Measurements from ENCODE around the gene DNAJB7. TPM values are rescaled to one million over a fixed set of nuclear protein-coding genes. Genes with fewer than 3 reads are reported as not detected.

The DNAJB7 gene
- total RNA-seq, 1 donor from 2014 or later = not detected

DNA sequence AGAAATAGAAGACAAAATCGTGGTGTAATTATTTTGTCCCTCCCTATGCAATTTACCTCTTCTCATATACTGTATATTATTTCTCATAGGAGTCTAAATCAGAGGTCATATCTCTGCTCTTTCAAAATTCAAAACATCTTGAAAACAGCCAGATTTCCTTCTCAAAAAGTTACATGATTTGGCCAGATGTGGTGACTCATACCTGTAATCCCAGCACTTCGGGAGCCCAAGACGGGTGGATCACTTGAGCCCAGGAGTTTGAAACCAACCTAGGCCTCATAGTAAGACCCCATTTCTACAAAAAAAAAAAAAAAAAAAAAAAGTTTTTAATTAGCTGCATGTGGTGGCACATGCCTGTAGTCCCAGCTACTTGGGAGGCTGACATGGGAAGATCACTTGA, 29.0 kb upstream of the DNAJB7 start:
- no peaks in the 10 kb centered on the region for H3K9me3 Mint-ChIP-seq (ENCODE audit: unreplicated experiment)
- DNase-seq (ENCODE audit: extremely low spot score, unreplicated experiment) = no peak
- H3K27me3 Mint-ChIP-seq (ENCODE audit: unreplicated experiment) = no peaks in the 10 kb centered on the region

DNA sequence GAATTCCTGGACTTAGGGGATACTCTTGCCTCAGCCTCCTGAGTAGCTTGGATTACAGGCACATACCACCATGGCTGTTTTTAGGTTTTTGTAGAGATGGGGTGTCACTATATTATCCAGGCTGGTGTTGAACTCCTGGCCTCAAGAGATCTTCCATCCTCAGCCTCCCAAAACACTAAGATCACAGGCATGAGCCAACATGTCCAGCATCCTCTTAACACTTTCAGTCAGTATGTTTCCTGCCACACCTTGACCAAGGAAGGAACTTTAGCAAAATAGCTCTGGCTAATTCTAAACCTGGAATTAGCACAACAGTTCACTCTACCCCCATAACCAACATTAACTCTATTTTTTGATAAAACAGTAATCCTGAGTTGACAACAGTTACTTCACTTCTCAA, 27.2 kb upstream of the DNAJB7 start:
- Mint-ChIP-seq H3K27ac (ENCODE audit: unreplicated experiment) (no peak overlapping the region), H3K36me3 (ENCODE audit: unreplicated experiment) (peaks cover 26% of the 10 kb centered on the region)
- no peak for DNase-seq (ENCODE audit: extremely low spot score, unreplicated experiment)

More for the DNA sequence above, 29.0 kb upstream of the DNAJB7 start:
- Mint-ChIP-seq H3K36me3 (ENCODE audit: unreplicated experiment) (peaks cover 19% of the 10 kb centered on the region), H3K4me3 (ENCODE audit: unreplicated experiment) (no peak overlapping the region), H3K27ac (ENCODE audit: unreplicated experiment) (no peak overlapping the region), H3K4me1 (ENCODE audit: unreplicated experiment) (no peaks in the 10 kb centered on the region)
- TF ChIP-seq, protein P1, sequence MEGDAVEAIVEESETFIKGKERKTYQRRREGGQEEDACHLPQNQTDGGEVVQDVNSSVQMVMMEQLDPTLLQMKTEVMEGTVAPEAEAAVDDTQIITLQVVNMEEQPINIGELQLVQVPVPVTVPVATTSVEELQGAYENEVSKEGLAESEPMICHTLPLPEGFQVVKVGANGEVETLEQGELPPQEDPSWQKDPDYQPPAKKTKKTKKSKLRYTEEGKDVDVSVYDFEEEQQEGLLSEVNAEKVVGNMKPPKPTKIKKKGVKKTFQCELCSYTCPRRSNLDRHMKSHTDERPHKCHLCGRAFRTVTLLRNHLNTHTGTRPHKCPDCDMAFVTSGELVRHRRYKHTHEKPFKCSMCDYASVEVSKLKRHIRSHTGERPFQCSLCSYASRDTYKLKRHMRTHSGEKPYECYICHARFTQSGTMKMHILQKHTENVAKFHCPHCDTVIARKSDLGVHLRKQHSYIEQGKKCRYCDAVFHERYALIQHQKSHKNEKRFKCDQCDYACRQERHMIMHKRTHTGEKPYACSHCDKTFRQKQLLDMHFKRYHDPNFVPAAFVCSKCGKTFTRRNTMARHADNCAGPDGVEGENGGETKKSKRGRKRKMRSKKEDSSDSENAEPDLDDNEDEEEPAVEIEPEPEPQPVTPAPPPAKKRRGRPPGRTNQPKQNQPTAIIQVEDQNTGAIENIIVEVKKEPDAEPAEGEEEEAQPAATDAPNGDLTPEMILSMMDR (IDR thresholded peaks at IDR 0.05) = no peak

DNA sequence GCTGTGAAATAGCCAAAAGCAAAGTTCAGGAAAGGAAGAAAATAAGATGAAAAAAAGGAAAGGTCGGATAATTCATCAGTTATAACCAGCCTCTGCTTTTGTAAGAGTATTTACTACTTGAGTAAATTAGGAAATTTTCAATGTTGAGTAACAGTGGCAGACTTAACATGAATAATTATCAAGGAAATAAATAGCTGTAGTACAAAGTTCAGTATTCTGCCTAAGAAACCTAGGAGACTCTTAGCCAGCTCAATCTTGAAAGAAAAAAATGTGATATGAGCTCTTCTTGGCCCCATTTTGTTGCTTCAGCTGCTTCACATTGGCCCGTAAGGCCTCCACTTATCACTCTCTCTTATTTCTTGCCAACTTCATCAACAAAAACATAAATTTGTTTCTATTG, 17.0 kb upstream of the DNAJB7 start:
- Mint-ChIP-seq H3K4me1 (ENCODE audit: unreplicated experiment) (no peaks in the 10 kb centered on the region), H3K36me3 (ENCODE audit: unreplicated experiment) (peaks cover 22% of the 10 kb centered on the region), H3K27me3 (ENCODE audit: unreplicated experiment) (no peaks in the 10 kb centered on the region), H3K9me3 (ENCODE audit: unreplicated experiment) (no peaks in the 10 kb centered on the region), H3K27ac (ENCODE audit: unreplicated experiment) (no peak overlapping the region), H3K4me3 (ENCODE audit: unreplicated experiment) (no peak overlapping the region)
- DNase-seq (ENCODE audit: extremely low spot score, unreplicated experiment) = no peak
- TF ChIP-seq, protein P1 (IDR thresholded peaks at IDR 0.05) = no peak

More for the DNA sequence above, 27.2 kb upstream of the DNAJB7 start:
- TF ChIP-seq, protein P1 (IDR thresholded peaks at IDR 0.05) = no peak
- no peaks in the 10 kb centered on the region for H3K9me3 Mint-ChIP-seq (ENCODE audit: unreplicated experiment)
- no peaks in the 10 kb centered on the region for H3K4me1 Mint-ChIP-seq (ENCODE audit: unreplicated experiment)
- H3K4me3 Mint-ChIP-seq (ENCODE audit: unreplicated experiment) = no peak overlapping the region
- no peaks in the 10 kb centered on the region for H3K27me3 Mint-ChIP-seq (ENCODE audit: unreplicated experiment)

DNA sequence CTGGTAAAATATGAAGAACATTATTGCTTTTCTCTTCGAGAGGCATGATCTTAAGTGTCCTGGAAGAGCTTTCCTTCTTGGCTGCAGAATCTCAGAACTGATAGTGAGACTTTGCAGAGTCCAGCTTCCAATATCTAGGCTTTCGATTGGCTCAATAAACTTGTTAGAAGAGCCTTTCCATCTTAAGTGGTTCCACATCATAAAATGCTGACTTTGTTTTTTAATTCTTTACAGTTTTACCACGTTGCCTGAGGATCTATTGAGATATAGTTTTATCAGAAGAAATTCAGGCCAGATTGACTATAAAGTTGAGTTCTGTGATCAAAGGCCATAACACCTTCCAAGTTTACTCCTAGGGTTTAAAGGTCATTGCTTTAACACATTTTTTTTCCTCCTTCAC, 15.6 kb upstream of the DNAJB7 start:
- DNase-seq (ENCODE audit: extremely low spot score, unreplicated experiment) = no peak
- Mint-ChIP-seq H3K27me3 (ENCODE audit: unreplicated experiment) (no peaks in the 10 kb centered on the region), H3K36me3 (ENCODE audit: unreplicated experiment) (peaks cover 19% of the 10 kb centered on the region), H3K27ac (ENCODE audit: unreplicated experiment) (no peak overlapping the region), H3K9me3 (ENCODE audit: unreplicated experiment) (no peaks in the 10 kb centered on the region), H3K4me1 (ENCODE audit: unreplicated experiment) (no peaks in the 10 kb centered on the region), H3K4me3 (ENCODE audit: unreplicated experiment) (no peak overlapping the region)
- TF ChIP-seq, protein P1 (IDR thresholded peaks at IDR 0.05) = no peak

DNA sequence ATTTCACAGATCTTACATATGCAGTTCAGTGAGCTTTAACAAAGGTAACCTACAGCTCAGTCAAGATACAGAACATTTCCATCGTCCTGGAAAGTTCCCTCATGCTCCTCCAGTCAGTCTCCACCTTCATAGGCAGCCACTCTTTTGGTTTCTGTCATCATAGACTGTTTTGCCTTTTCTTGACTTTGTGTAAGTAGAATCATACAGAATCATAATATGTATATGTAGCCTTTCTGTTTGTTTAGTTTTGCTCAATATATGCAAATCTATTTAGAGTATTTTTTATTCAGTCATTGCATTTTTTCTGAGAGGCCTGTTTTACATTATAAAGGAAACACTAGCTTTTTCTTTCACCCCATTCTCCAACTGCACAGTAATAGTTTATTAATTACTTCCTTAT, 15.0 kb upstream of the DNAJB7 start:
- TF ChIP-seq, protein P1 (IDR thresholded peaks at IDR 0.05) = no peak
- no peaks in the 10 kb centered on the region for H3K4me1 Mint-ChIP-seq (ENCODE audit: unreplicated experiment)
- no peak for DNase-seq (ENCODE audit: extremely low spot score, unreplicated experiment)
- no peaks in the 10 kb centered on the region for H3K27me3 Mint-ChIP-seq (ENCODE audit: unreplicated experiment)
- no peak overlapping the region for H3K4me3 Mint-ChIP-seq (ENCODE audit: unreplicated experiment)
- H3K9me3 Mint-ChIP-seq (ENCODE audit: unreplicated experiment) = no peaks in the 10 kb centered on the region
- H3K36me3 Mint-ChIP-seq (ENCODE audit: unreplicated experiment) = peaks cover 17% of the 10 kb centered on the region
- no peak overlapping the region for H3K27ac Mint-ChIP-seq (ENCODE audit: unreplicated experiment)
